ENCODE measurements around the gene TFCP2.

The TFCP2 gene

GRCh38 chr12:51197736-51198567, 25.0 kb upstream of the TFCP2 start:
- no peak for DNase-seq

GRCh38 chr12:51196547-51196946, 23.6 kb upstream of the TFCP2 start:
- no peak for DNase-seq

GRCh38 chr12:51195841-51196240, 22.9 kb upstream of the TFCP2 start:
- DNase-seq = no peak

GRCh38 chr12:51192284-51192671, 19.3 kb upstream of the TFCP2 start:
- DNase-seq = no peak

GRCh38 chr12:51191516-51192283, 18.8 kb upstream of the TFCP2 start:
- no peak for DNase-seq

- DNase-seq = no peak
Measured at GRCh38 chr12:51190820-51191219, 17.9 kb upstream of the TFCP2 start.

GRCh38 chr12:51189790-51190355, 16.9 kb upstream of the TFCP2 start:
- no peak for DNase-seq

- no peak for DNase-seq
Measured at GRCh38 chr12:51188359-51189051, 15.6 kb upstream of the TFCP2 start.

- no peak for DNase-seq
Measured at GRCh38 chr12:51187370-51187987, 14.5 kb upstream of the TFCP2 start.

- DNase-seq = no peak
Measured at GRCh38 chr12:51186465-51187085, 13.6 kb upstream of the TFCP2 start.

- no peak for DNase-seq
Measured at GRCh38 chr12:51185171-51185717, 12.3 kb upstream of the TFCP2 start.

GRCh38 chr12:51183816-51184215, 10.9 kb upstream of the TFCP2 start:
- no peak for DNase-seq

- no peak for DNase-seq
Measured at GRCh38 chr12:51183349-51183748, 10.4 kb upstream of the TFCP2 start.

GRCh38 chr12:51181558-51181957, 8.6 kb upstream of the TFCP2 start:
- no peak for DNase-seq

- DNase-seq = no peak
Measured at GRCh38 chr12:51177897-51178296, 5.0 kb upstream of the TFCP2 start.

GRCh38 chr12:51174501-51174900, 1.6 kb upstream of the TFCP2 start:
- no peak for DNase-seq

- DNase-seq = no peak
Measured at GRCh38 chr12:51171884-51172514, 936 bp downstream of the TFCP2 start.

- DNase-seq = no peak
Measured at GRCh38 chr12:51163795-51164194, 9.1 kb downstream of the TFCP2 start.

- no peak for DNase-seq
Measured at GRCh38 chr12:51162217-51162616, 10.7 kb downstream of the TFCP2 start.

GRCh38 chr12:51160814-51161459, 12.0 kb downstream of the TFCP2 start:
- DNase-seq = no peak

GRCh38 chr12:51156245-51156765, 16.6 kb downstream of the TFCP2 start:
- no peak for DNase-seq

Measured in CD4-positive, alpha-beta T cell treated with Interferon alpha-2 for 1 hour (primary cell).